Neuronal stem cell (in vitro differentiated cells): ENCODE data around the gene CYP46A1.

ENCODE experiments used
- DNase-seq: peaks from one replicate; pipeline ENCODE4 v3.0.0-alpha.2; 2013; ENCODE audit warnings: low spot score
- H2AFZ ChIP-seq: one replicate; pipeline ENCODE4 v1.6.1; 2013; ENCODE audit warnings: mild to moderate bottlenecking, low read length, inconsistent platforms
- H2AK5ac ChIP-seq: 2 replicates; pipeline ENCODE4 v1.6.1; 2013; ENCODE audit warnings: low read depth, mild to moderate bottlenecking, inconsistent platforms, low read length, moderate library complexity, mixed read lengths
- H2BK120ac ChIP-seq: 2 replicates; pipeline ENCODE4 v1.6.1; 2013; ENCODE audit warnings: low read depth, mild to moderate bottlenecking, inconsistent platforms, low read length, moderate library complexity, mixed read lengths
- H2BK12ac ChIP-seq: one replicate; pipeline ENCODE4 v1.6.1; 2013; ENCODE audit warnings: low read length, inconsistent platforms
- H2BK15ac ChIP-seq: 2 replicates; pipeline ENCODE4 v1.6.1; 2013; ENCODE audit warnings: mild to moderate bottlenecking, low read length, inconsistent platforms, mixed read lengths
- H2BK5ac ChIP-seq: one replicate; pipeline ENCODE4 v1.6.1; 2013; ENCODE audit warnings: inconsistent platforms, mild to moderate bottlenecking, low read length, moderate library complexity
- H3K14ac ChIP-seq: one replicate; pipeline ENCODE4 v1.6.1; 2013; ENCODE audit warnings: low read length, inconsistent platforms
- H3K18ac ChIP-seq: 2 replicates; pipeline ENCODE4 v1.6.1; 2013; ENCODE audit warnings: low read length, inconsistent platforms
- H3K23ac ChIP-seq: 2 replicates; pipeline ENCODE4 v1.6.1; 2013; ENCODE audit warnings: low read depth, mild to moderate bottlenecking, mixed read lengths, low read length, inconsistent platforms; ENCODE audit not compliant: poor library complexity
- H3K27ac ChIP-seq: replicated peaks from 3 replicates; pipeline ENCODE4 v1.5.1; 2013; ENCODE audit warnings: low read length, inconsistent platforms
- H3K27me3 ChIP-seq, 3 experiments: 2 replicates each; pipeline ENCODE4 v1.6.1; 2013; ENCODE audit warnings: low read length in 3 of 3, mild to moderate bottlenecking in 2 of 3, inconsistent platforms in 1 of 3, low read depth in 1 of 3, mixed read lengths in 1 of 3, moderate library complexity in 1 of 3; ENCODE audit not compliant: control insufficient read depth in 3 of 3, insufficient read depth in 3 of 3
- H3K36me3 ChIP-seq, 2 donors: replicated peaks in 1 of 2; 2 replicates each; pipeline ENCODE4 v1.6.1; 2013; ENCODE audit warnings: low read length in 2 of 2; ENCODE audit not compliant: control insufficient read depth in 2 of 2, insufficient read depth in 2 of 2
- H3K4ac ChIP-seq: 2 replicates; pipeline ENCODE4 v1.6.1; 2013; ENCODE audit warnings: inconsistent platforms, mild to moderate bottlenecking, low read length, moderate library complexity
- H3K4me1 ChIP-seq, 2 donors: 1 replicate in 1 of 2; 2 replicates in 1 of 2; pipeline ENCODE4 v1.6.1; 2013; ENCODE audit warnings: low read length in 2 of 2, low read depth in 1 of 2; ENCODE audit not compliant: control insufficient read depth in 2 of 2, insufficient read depth in 1 of 2
- H3K4me2 ChIP-seq: one replicate; pipeline ENCODE4 v1.6.1; 2013; ENCODE audit warnings: mild to moderate bottlenecking, low read length, inconsistent platforms; ENCODE audit not compliant: insufficient read depth, poor library complexity, severe bottlenecking
- H3K4me3 ChIP-seq, 2 donors: 2 replicates each; pipeline ENCODE4 v1.5.1; 2013; ENCODE audit warnings: low read length in 2 of 2, mild to moderate bottlenecking in 2 of 2, inconsistent platforms in 1 of 2, moderate library complexity in 1 of 2
- H3K79me1 ChIP-seq: one replicate; pipeline ENCODE4 v1.6.1; 2013; ENCODE audit warnings: low read depth, mild to moderate bottlenecking, inconsistent platforms, low read length, moderate library complexity
- H3K9ac ChIP-seq: one replicate; pipeline ENCODE4 v1.6.1; 2013; ENCODE audit warnings: mild to moderate bottlenecking, low read depth, low read length, inconsistent platforms; ENCODE audit not compliant: poor library complexity
- H3K9me3 ChIP-seq, 2 donors: replicated peaks in 1 of 2; 2 replicates each; pipeline versions ENCODE3 to v1.6.1; 2013; ENCODE audit warnings: low read length in 2 of 2, mild to moderate bottlenecking in 2 of 2, inconsistent platforms in 1 of 2, low read depth in 1 of 2, mixed read lengths in 1 of 2, moderate library complexity in 1 of 2; ENCODE audit not compliant: control insufficient read depth in 2 of 2, insufficient read depth in 1 of 2
- H4K8ac ChIP-seq: one replicate; pipeline ENCODE4 v1.6.1; 2013; ENCODE audit warnings: low read depth, mild to moderate bottlenecking, inconsistent platforms, low read length, moderate library complexity
- H4K91ac ChIP-seq: one replicate; pipeline ENCODE4 v1.6.1; 2013; ENCODE audit warnings: low read length, low read depth, mild to moderate bottlenecking, inconsistent platforms; ENCODE audit not compliant: poor library complexity
- WGBS, 2 donors: extraction: QIAGEN DNeasy Blood & Tissue Kit; methylation state at CpG; one replicate each; pipeline ENCODE4 v1.1.7; 2013; ENCODE audit warnings: missing lambda C conversion rate in 2 of 2, mixed read lengths in 1 of 2; ENCODE audit not compliant: insufficient read length in 2 of 2, insufficient replicate concordance in 1 of 2; ENCODE audit errors: extremely low coverage in 2 of 2; 5-methylcytosine and 5-hydroxymethylcytosine counted together

Gene CYP46A1

GRCh38 chr14:99772371-99773283 lies 88.5 kb downstream of the CYP46A1 start:
- H2BK5ac ChIP-seq = no peak overlapping the region
- no peak overlapping the region for H4K8ac ChIP-seq
- peaks cover 0 to 27% (median 0%) of the 10 kb centered on the region in 3 experiments for H3K27me3 ChIP-seq
- H3K18ac ChIP-seq = no peak overlapping the region
- no peak overlapping the region for H3K4ac ChIP-seq
- H3K4me3 ChIP-seq = no peak overlapping the region
- H3K27ac ChIP-seq = no peak overlapping the region
- no peak overlapping the region for H2AFZ ChIP-seq
- no peaks in the 10 kb centered on the region for H3K36me3 ChIP-seq
- H3K23ac ChIP-seq = no peak overlapping the region
- no peak overlapping the region for H2BK120ac ChIP-seq
- H2BK12ac ChIP-seq = no peak overlapping the region
- H3K9ac ChIP-seq = no peak overlapping the region
- no peak overlapping the region for H4K91ac ChIP-seq
- peak overlapping the region; percentile 50 for H2AK5ac ChIP-seq
- peaks cover 23 to 26% of the 10 kb centered on the region in 2 donors for H3K4me1 ChIP-seq
- no CpG with 5 or more reads among the region's 8 CpGs for WGBS, 2 donors
- H3K4me2 ChIP-seq = no peak overlapping the region
- DNase-seq = no peak
- H3K79me1 ChIP-seq = no peaks in the 10 kb centered on the region
- no peak overlapping the region for H2BK15ac ChIP-seq
- H3K9me3 ChIP-seq = peaks cover 3 to 4% of the 10 kb centered on the region in 2 donors
- no peak overlapping the region for H3K14ac ChIP-seq

GRCh38 chr14:99773521-99774497 lies 89.7 kb downstream of the CYP46A1 start:
- Histone ChIP-seq H3K27me3 (peaks cover 0 to 29% (median 0%) of the 10 kb centered on the region in 3 experiments), H3K9me3 (peaks cover 3 to 11% of the 10 kb centered on the region in 2 donors), H2AK5ac (peak overlapping the region; percentile 36), H3K23ac (peak overlapping the region; percentile 17), H3K36me3 (no peaks in the 10 kb centered on the region), H3K4me1 (peaks cover 20 to 21% of the 10 kb centered on the region in 2 donors), H2BK5ac (no peak overlapping the region), H3K4ac (no peak overlapping the region), H2BK15ac (peak overlapping the region; percentile 87), H3K27ac (no peak overlapping the region), H3K4me3 (no peak overlapping the region), H2AFZ (peak overlapping the region; percentile 87), H3K79me1 (no peaks in the 10 kb centered on the region), H3K18ac (peak overlapping the region; percentile 96), H4K8ac (no peak overlapping the region), H3K14ac (no peak overlapping the region), H2BK12ac (no peak overlapping the region), H2BK120ac (peak overlapping the region; percentile 47), H3K4me2 (no peak overlapping the region), H3K9ac (no peak overlapping the region), H4K91ac (no peak overlapping the region)
- WGBS, 2 donors = no CpG with 5 or more reads among the region's 26 CpGs
- no peak for DNase-seq

DNA sequence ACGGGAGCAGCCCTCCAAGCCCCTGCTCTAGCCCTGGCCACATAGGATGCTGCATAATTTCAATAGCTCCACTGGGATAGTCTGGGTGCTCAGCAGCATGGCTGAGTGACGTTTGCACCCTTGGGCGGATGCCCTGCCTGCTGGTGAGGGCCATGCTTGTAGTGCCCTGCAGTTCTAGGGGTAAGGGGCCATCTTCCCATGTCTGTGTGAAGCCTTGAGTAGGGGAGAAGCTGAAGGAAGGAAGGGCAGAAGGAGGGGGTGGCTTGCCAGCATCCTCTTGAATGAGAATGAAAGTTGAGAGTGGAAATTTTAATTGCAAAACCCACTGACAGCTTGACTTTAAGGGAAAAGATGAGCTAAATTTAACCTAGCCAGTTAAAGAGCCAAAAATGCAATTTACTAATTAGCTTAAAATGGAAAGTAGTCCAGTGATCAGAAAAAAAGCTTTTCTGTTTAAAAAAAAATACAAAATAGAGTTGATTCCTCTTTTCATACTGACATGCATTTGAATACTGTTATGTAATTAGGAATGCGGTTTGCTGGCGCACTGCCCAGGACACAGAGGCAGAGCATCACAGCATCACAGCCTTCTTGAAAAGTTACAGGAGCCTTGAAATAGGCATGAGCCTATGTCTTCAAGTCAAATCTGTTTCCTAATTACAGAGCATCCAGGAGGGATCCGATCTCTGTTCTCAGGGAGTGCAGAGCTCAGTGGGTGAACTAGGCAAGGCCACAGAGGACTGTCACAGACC lies 90.6 kb downstream of the CYP46A1 start:
- H2BK5ac ChIP-seq = no peak overlapping the region
- H3K4me2 ChIP-seq = no peak overlapping the region
- no peaks in the 10 kb centered on the region for H3K79me1 ChIP-seq
- DNase-seq = no peak
- H3K27ac ChIP-seq = no peak overlapping the region
- no CpG with 5 or more reads among the region's 6 CpGs for WGBS, 2 donors
- peak overlapping the region; percentile 36 for H2AK5ac ChIP-seq
- H2BK12ac ChIP-seq = no peak overlapping the region
- H3K4ac ChIP-seq = no peak overlapping the region
- no peak overlapping the region for H4K8ac ChIP-seq
- peaks cover 20 to 21% of the 10 kb centered on the region in 2 donors for H3K4me1 ChIP-seq
- H3K23ac ChIP-seq = no peak overlapping the region
- no peak overlapping the region for H3K4me3 ChIP-seq
- H2AFZ ChIP-seq = no peak overlapping the region
- H3K9ac ChIP-seq = no peak overlapping the region
- H3K9me3 ChIP-seq = peaks cover 0 to 8% of the 10 kb centered on the region in 2 donors
- no peak overlapping the region for H3K14ac ChIP-seq
- H2BK15ac ChIP-seq = peak overlapping the region; percentile 8
- peak overlapping the region; percentile 20 for H3K18ac ChIP-seq
- H2BK120ac ChIP-seq = no peak overlapping the region
- H4K91ac ChIP-seq = no peak overlapping the region
- no peaks in the 10 kb centered on the region for H3K36me3 ChIP-seq
- peaks cover 0 to 29% (median 0%) of the 10 kb centered on the region in 3 experiments for H3K27me3 ChIP-seq
